ENCODE measurements around the gene C15orf61.

C15orf61 gene

GRCh38 chr15:67533873-67534272 is 12.9 kb downstream of the C15orf61 start:
- H4K8ac ChIP-seq (ENCODE audit: low read depth, low read length): no peak overlapping the region
- no peaks in the 10 kb centered on the region for H3K27me3 ChIP-seq (ENCODE audit: control insufficient read depth in 3 of 3, insufficient read depth in 3 of 3, low read depth in 1 of 3, low read length in 3 of 3)
- no peak for DNase-seq (ENCODE audit: low spot score)
- H3K4me3 ChIP-seq (ENCODE audit: low read length in 2 of 2): no peak overlapping the region
- H3K9ac ChIP-seq (ENCODE audit: low read depth, low read length, poor library complexity): no peak overlapping the region
- H3K36me3 ChIP-seq (replicated peaks in 1 of 2; ENCODE audit: control insufficient read depth in 2 of 2, insufficient read depth in 2 of 2, low read length in 2 of 2): no peaks in the 10 kb centered on the region
- no peak overlapping the region for H2BK120ac ChIP-seq (ENCODE audit: low read depth, low read length)
- H2BK15ac ChIP-seq (ENCODE audit: low read length): no peak overlapping the region
- no CpG with 5 or more reads among the region's 1 CpG for WGBS, 2 donors (ENCODE audit: extremely low coverage in 2 of 2, insufficient read length in 2 of 2, insufficient replicate concordance in 1 of 2)
- H3K14ac ChIP-seq (ENCODE audit: low read length): no peak overlapping the region
- no peaks in the 10 kb centered on the region for H3K9me3 ChIP-seq (replicated peaks in 1 of 2; ENCODE audit: control insufficient read depth in 2 of 2, insufficient read depth in 1 of 2, low read depth in 1 of 2, low read length in 2 of 2)
- no peaks in the 10 kb centered on the region for H3K79me1 ChIP-seq (ENCODE audit: low read depth, low read length)
- no peak overlapping the region for H3K23ac ChIP-seq (ENCODE audit: low read depth, low read length, poor library complexity)
- H3K4me2 ChIP-seq (ENCODE audit: insufficient read depth, low read length, poor library complexity, severe bottlenecking): no peak overlapping the region
- no peak overlapping the region for H2BK12ac ChIP-seq (ENCODE audit: low read length)
- no peak overlapping the region for H2BK5ac ChIP-seq (ENCODE audit: low read length)
- H3K4me1 ChIP-seq (ENCODE audit: control insufficient read depth in 2 of 2, insufficient read depth in 1 of 2, low read depth in 1 of 2, low read length in 2 of 2): no peaks in the 10 kb centered on the region
- H3K27ac ChIP-seq (replicated peaks; ENCODE audit: low read length): no peak overlapping the region
- H2AK5ac ChIP-seq (ENCODE audit: low read depth, low read length): no peak overlapping the region
- H3K4ac ChIP-seq (ENCODE audit: low read length): no peak overlapping the region
- no peak overlapping the region for H3K18ac ChIP-seq (ENCODE audit: low read length)
- H2AFZ ChIP-seq (ENCODE audit: low read length): no peak overlapping the region
- H4K91ac ChIP-seq (ENCODE audit: low read depth, low read length, poor library complexity): no peak overlapping the region

GRCh38 chr15:67534360-67534759 is 13.4 kb downstream of the C15orf61 start:
- Histone ChIP-seq H3K9ac (ENCODE audit: low read depth, low read length, poor library complexity) (no peak overlapping the region), H3K4me3 (ENCODE audit: low read length in 2 of 2) (no peak overlapping the region), H3K36me3 (replicated peaks in 1 of 2; ENCODE audit: control insufficient read depth in 2 of 2, insufficient read depth in 2 of 2, low read length in 2 of 2) (no peaks in the 10 kb centered on the region), H3K23ac (ENCODE audit: low read depth, low read length, poor library complexity) (no peak overlapping the region), H3K4me2 (ENCODE audit: insufficient read depth, low read length, poor library complexity, severe bottlenecking) (no peak overlapping the region), H3K4ac (ENCODE audit: low read length) (no peak overlapping the region), H3K9me3 (replicated peaks in 1 of 2; ENCODE audit: control insufficient read depth in 2 of 2, insufficient read depth in 1 of 2, low read depth in 1 of 2, low read length in 2 of 2) (no peaks in the 10 kb centered on the region), H3K18ac (ENCODE audit: low read length) (no peak overlapping the region), H4K91ac (ENCODE audit: low read depth, low read length, poor library complexity) (no peak overlapping the region), H2BK5ac (ENCODE audit: low read length) (no peak overlapping the region), H2AFZ (ENCODE audit: low read length) (no peak overlapping the region), H3K27ac (replicated peaks; ENCODE audit: low read length) (no peak overlapping the region), H4K8ac (ENCODE audit: low read depth, low read length) (no peak overlapping the region), H3K79me1 (ENCODE audit: low read depth, low read length) (no peaks in the 10 kb centered on the region), H2BK120ac (ENCODE audit: low read depth, low read length) (no peak overlapping the region), H2BK12ac (ENCODE audit: low read length) (no peak overlapping the region), H3K27me3 (ENCODE audit: control insufficient read depth in 3 of 3, insufficient read depth in 3 of 3, low read depth in 1 of 3, low read length in 3 of 3) (no peaks in the 10 kb centered on the region), H3K4me1 (ENCODE audit: control insufficient read depth in 2 of 2, insufficient read depth in 1 of 2, low read depth in 1 of 2, low read length in 2 of 2) (no peaks in the 10 kb centered on the region), H2BK15ac (ENCODE audit: low read length) (no peak overlapping the region), H3K14ac (ENCODE audit: low read length) (no peak overlapping the region), H2AK5ac (ENCODE audit: low read depth, low read length) (no peak overlapping the region)
- no CpG with 5 or more reads among the region's 1 CpG for WGBS, 2 donors (ENCODE audit: extremely low coverage in 2 of 2, insufficient read length in 2 of 2, insufficient replicate concordance in 1 of 2)
- no peak for DNase-seq (ENCODE audit: low spot score)

- H3K27ac ChIP-seq (replicated peaks; ENCODE audit: low read length): no peak overlapping the region
- H3K9me3 ChIP-seq (replicated peaks in 1 of 2; ENCODE audit: control insufficient read depth in 2 of 2, insufficient read depth in 1 of 2, low read depth in 1 of 2, low read length in 2 of 2): no peaks in the 10 kb centered on the region
- no peak overlapping the region for H3K18ac ChIP-seq (ENCODE audit: low read length)
- H4K91ac ChIP-seq (ENCODE audit: low read depth, low read length, poor library complexity): no peak overlapping the region
- H2BK5ac ChIP-seq (ENCODE audit: low read length): no peak overlapping the region
- no peak overlapping the region for H4K8ac ChIP-seq (ENCODE audit: low read depth, low read length)
- H3K4me1 ChIP-seq (ENCODE audit: control insufficient read depth in 2 of 2, insufficient read depth in 1 of 2, low read depth in 1 of 2, low read length in 2 of 2): peaks cover 0 to 3% of the 10 kb centered on the region in 2 donors
- H2BK15ac ChIP-seq (ENCODE audit: low read length): no peak overlapping the region
- H3K4ac ChIP-seq (ENCODE audit: low read length): no peak overlapping the region
- no peak overlapping the region for H3K4me3 ChIP-seq (ENCODE audit: low read length in 2 of 2)
- H3K9ac ChIP-seq (ENCODE audit: low read depth, low read length, poor library complexity): no peak overlapping the region
- no peaks in the 10 kb centered on the region for H3K36me3 ChIP-seq (replicated peaks in 1 of 2; ENCODE audit: control insufficient read depth in 2 of 2, insufficient read depth in 2 of 2, low read length in 2 of 2)
- no peak overlapping the region for H2BK12ac ChIP-seq (ENCODE audit: low read length)
- H2AFZ ChIP-seq (ENCODE audit: low read length): no peak overlapping the region
- no peak for DNase-seq (ENCODE audit: low spot score)
- no peak overlapping the region for H3K4me2 ChIP-seq (ENCODE audit: insufficient read depth, low read length, poor library complexity, severe bottlenecking)
- H3K79me1 ChIP-seq (ENCODE audit: low read depth, low read length): peaks cover 4% of the 10 kb centered on the region
- WGBS, 2 donors (ENCODE audit: extremely low coverage in 2 of 2, insufficient read length in 2 of 2, insufficient replicate concordance in 1 of 2): no CpG with 5 or more reads among the region's 1 CpG
- no peak overlapping the region for H2AK5ac ChIP-seq (ENCODE audit: low read depth, low read length)
- H3K14ac ChIP-seq (ENCODE audit: low read length): no peak overlapping the region
- no peak overlapping the region for H3K23ac ChIP-seq (ENCODE audit: low read depth, low read length, poor library complexity)
- H2BK120ac ChIP-seq (ENCODE audit: low read depth, low read length): no peak overlapping the region
- H3K27me3 ChIP-seq (ENCODE audit: control insufficient read depth in 3 of 3, insufficient read depth in 3 of 3, low read depth in 1 of 3, low read length in 3 of 3): no peaks in the 10 kb centered on the region
Observed at GRCh38 chr15:67537771-67538170, 16.8 kb downstream of the C15orf61 start.

- Histone ChIP-seq H4K8ac (ENCODE audit: low read depth, low read length) (no peak within 1 kb of the TSS), H2BK5ac (ENCODE audit: low read length) (peak within 1 kb of the TSS; percentile 90), H3K23ac (ENCODE audit: low read depth, low read length, poor library complexity) (peak within 1 kb of the TSS; percentile 90), H3K4ac (ENCODE audit: low read length) (no peak within 1 kb of the TSS), H2AK5ac (ENCODE audit: low read depth, low read length) (peak within 1 kb of the TSS; percentile 16), H2BK12ac (ENCODE audit: low read length) (no peak within 1 kb of the TSS), H3K27ac (replicated peaks; ENCODE audit: low read length) (no peak within 1 kb of the TSS), H4K91ac (ENCODE audit: low read depth, low read length, poor library complexity) (no peak within 1 kb of the TSS), H2BK15ac (ENCODE audit: low read length) (no peak within 1 kb of the TSS), H2AFZ (ENCODE audit: low read length) (peak within 1 kb of the TSS; percentile 97), H3K14ac (ENCODE audit: low read length) (peak within 1 kb of the TSS; percentile 98), H3K27me3 (ENCODE audit: control insufficient read depth in 3 of 3, insufficient read depth in 3 of 3, low read depth in 1 of 3, low read length in 3 of 3) (no peaks in the 10 kb centered on the region), H3K79me1 (ENCODE audit: low read depth, low read length) (peaks cover 6% of the 10 kb centered on the region), H3K4me3 (ENCODE audit: low read length in 2 of 2) (peak within 1 kb of the TSS; percentile 91), H3K18ac (ENCODE audit: low read length) (peak within 1 kb of the TSS; percentile 97), H3K4me1 (ENCODE audit: control insufficient read depth in 2 of 2, insufficient read depth in 1 of 2, low read depth in 1 of 2, low read length in 2 of 2) (peaks cover 6 to 8% of the 10 kb centered on the region in 2 donors), H2BK120ac (ENCODE audit: low read depth, low read length) (peak within 1 kb of the TSS; percentile 93), H3K9me3 (replicated peaks in 1 of 2; ENCODE audit: control insufficient read depth in 2 of 2, insufficient read depth in 1 of 2, low read depth in 1 of 2, low read length in 2 of 2) (no peaks in the 10 kb centered on the region), H3K4me2 (ENCODE audit: insufficient read depth, low read length, poor library complexity, severe bottlenecking) (peak within 1 kb of the TSS; percentile 90), H3K36me3 (replicated peaks in 1 of 2; ENCODE audit: control insufficient read depth in 2 of 2, insufficient read depth in 2 of 2, low read length in 2 of 2) (peaks cover 2 to 17% of the 10 kb centered on the region in 2 donors), H3K9ac (ENCODE audit: low read depth, low read length, poor library complexity) (peak within 1 kb of the TSS; percentile 92)
- no CpG with 5 or more reads among the region's 91 CpGs for whole genome bisulfite sequencing, 2 donors (ENCODE audit: extremely low coverage in 2 of 2, insufficient read length in 2 of 2, insufficient replicate concordance in 1 of 2)
- DNase-seq (ENCODE audit: low spot score): peak; percentile 70
Observed at GRCh38 chr15:67542420-67543347, 21.8 kb downstream of the C15orf61 start, which contains the start of gene MAP2K5. Gene MAP2K5 (plus strand): TSS chr15:67542703. CDS start chr15:67543336, 633 bp downstream.
